Spleen (tissue), 7 donors: ENCODE data around the gene HOXB5.

Experiments used
- POLR2AphosphoS5 ChIP-seq, 3 donors: sonication (generic); formaldehyde crosslinking; IDR thresholded peaks; one replicate each; pipeline ENCODE4 v1.5.1; 2017; ENCODE audit warnings: antibody characterized with exemption in 3 of 3
- TF ChIP-seq, protein P1 (sequence below), 11 experiments: fragments of 200-600 bp in 7 of 11; fragments of 450-650 bp in 4 of 11; sonication (generic) in 4 of 11; IDR thresholded peaks in 8 of 11; conservative IDR thresholded peaks in 3 of 11; 1 replicate in 7 of 11; 2 replicates in 4 of 11; pipeline versions ENCODE4 v1.4.0 to v1.8.0; 2016 to 2021; ENCODE audit warnings: antibody characterized with exemption in 11 of 11, inconsistent platforms in 4 of 11, mild to moderate bottlenecking in 1 of 11
- donor health status: DM: no; HTN: no; CAD: no; lungs with moderate emphysema.
- donor health status: DM: no; HTN: no; CAD: no.
- donor health status: DM: no; HTN: no; CAD: no.

DNA sequence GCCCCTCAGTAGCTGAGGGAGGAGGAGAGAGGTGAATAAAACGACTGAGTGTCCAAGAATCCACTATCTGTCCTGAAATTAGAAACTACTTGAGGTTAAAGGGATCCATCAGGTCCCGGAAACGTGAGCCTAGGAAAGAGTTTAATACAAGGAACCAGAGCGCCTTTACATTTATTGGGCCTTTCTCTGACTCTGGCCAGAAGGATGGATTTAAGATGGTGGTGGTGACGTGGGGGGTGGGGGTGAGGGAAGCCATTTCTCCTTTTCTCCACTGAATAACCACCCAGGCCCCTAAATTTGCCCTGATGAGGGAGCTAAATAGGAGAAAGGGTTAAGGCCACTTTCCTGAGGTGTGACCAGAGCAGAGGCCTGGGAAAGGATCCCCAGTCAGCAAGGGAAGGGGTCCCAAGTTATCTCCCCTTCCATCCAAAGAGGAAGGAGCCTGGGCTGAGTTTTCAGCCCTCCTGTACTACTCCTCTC lies 33.6 kb upstream of the HOXB5 start:
- TF ChIP-seq, protein P1, sequence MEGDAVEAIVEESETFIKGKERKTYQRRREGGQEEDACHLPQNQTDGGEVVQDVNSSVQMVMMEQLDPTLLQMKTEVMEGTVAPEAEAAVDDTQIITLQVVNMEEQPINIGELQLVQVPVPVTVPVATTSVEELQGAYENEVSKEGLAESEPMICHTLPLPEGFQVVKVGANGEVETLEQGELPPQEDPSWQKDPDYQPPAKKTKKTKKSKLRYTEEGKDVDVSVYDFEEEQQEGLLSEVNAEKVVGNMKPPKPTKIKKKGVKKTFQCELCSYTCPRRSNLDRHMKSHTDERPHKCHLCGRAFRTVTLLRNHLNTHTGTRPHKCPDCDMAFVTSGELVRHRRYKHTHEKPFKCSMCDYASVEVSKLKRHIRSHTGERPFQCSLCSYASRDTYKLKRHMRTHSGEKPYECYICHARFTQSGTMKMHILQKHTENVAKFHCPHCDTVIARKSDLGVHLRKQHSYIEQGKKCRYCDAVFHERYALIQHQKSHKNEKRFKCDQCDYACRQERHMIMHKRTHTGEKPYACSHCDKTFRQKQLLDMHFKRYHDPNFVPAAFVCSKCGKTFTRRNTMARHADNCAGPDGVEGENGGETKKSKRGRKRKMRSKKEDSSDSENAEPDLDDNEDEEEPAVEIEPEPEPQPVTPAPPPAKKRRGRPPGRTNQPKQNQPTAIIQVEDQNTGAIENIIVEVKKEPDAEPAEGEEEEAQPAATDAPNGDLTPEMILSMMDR (IDR thresholded peaks at IDR 0.05 in 8 of 11, conservative IDR thresholded peaks at IDR 0.05 in 3 of 11) = no peak
- no peak for TF ChIP-seq POLR2AphosphoS5 (IDR thresholded peaks at IDR 0.05)
